ENCODE measurements around the gene PTGES3.

DNA sequence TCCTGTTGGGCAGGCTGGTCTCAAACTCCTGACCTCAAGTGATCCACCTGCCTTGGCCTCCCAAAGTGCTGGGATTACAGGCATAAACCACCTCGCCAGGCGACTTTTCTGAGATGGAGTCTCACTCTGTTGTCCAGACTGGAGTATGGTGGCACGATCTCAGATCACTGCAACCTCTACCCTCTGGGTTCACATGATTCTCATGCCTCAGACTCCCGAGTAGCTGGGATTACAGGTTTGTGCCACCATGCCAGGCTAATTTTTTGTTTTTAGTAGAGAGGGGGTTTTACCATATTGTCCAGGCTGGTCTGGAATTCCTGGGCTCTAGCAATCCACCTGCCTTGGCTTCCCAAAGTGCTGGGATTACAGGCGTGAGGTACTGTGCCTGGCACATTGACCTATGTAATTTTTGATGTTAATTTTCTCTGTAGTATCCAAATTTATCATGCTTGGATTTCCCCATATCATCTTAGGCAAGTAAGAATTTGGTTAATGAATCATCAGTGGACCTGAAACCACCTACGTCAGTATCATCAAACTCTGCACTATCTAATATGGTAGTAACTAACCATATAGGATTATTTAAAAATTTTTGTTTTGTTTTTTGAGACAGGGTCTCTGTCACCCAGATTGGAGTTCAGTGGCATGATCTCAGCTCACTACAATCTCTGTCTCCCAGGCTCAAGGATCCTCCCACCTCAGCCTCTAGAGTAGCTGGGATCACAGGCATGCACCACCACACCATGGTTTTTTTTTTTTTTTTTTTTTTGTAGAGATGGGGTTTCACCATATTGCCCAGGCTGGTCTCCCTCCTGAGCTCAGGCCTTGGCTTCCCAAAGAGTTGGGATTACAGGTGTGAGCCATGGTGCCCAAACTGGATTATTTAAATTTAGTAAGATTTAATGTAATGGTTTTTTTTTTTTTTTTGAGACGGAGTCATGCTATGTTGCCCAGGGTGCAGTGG lies 30.4 kb downstream of the PTGES3 start:
- TF ChIP-seq POLR2A (IDR thresholded peaks at IDR 0.05) = no peak
- TF ChIP-seq, protein P1, sequence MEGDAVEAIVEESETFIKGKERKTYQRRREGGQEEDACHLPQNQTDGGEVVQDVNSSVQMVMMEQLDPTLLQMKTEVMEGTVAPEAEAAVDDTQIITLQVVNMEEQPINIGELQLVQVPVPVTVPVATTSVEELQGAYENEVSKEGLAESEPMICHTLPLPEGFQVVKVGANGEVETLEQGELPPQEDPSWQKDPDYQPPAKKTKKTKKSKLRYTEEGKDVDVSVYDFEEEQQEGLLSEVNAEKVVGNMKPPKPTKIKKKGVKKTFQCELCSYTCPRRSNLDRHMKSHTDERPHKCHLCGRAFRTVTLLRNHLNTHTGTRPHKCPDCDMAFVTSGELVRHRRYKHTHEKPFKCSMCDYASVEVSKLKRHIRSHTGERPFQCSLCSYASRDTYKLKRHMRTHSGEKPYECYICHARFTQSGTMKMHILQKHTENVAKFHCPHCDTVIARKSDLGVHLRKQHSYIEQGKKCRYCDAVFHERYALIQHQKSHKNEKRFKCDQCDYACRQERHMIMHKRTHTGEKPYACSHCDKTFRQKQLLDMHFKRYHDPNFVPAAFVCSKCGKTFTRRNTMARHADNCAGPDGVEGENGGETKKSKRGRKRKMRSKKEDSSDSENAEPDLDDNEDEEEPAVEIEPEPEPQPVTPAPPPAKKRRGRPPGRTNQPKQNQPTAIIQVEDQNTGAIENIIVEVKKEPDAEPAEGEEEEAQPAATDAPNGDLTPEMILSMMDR (IDR thresholded peaks at IDR 0.05 in 8 of 11, conservative IDR thresholded peaks at IDR 0.05 in 3 of 11) = no peak
